ENCODE data around the gene EPC1. TPM values are rescaled to one million over a fixed set of nuclear protein-coding genes. Genes with fewer than 3 reads are reported as not detected.

EPC1 gene
- total and polyA plus RNA-seq, 10 of the 15 experiments (the other 5 are each of a cell fraction or from before 2014, with no cell fraction given) = 6.8 to 59.2 (median 19.4) TPM

GRCh38 chr10:32244421-32245207 lies 102.3 kb downstream of the EPC1 start:
- ChIA-PET CTCF (interaction anchor here (0.5 to 4.3 kb wide), 3 partner anchors 12 to 124 kb away, joined by 4 to 19 read pairs (median 5); no protein-coding TSS in a partner anchor), SMC1A (ENCODE audit: uncharacterized antibody, unreplicated experiment) (interaction anchor here (0.6 to 4.0 kb wide), 6 partner anchors 9 to 971 kb away, joined by 3 to 14 read pairs (median 4); no protein-coding TSS in a partner anchor), RAD21 (ENCODE audit: unreplicated experiment) (no interaction called here), POLR2A (interaction anchor here (0.5 to 0.6 kb wide), 2 partner anchors 13 to 118 kb away, joined by 3 read pairs; no protein-coding TSS in a partner anchor)
- no TSS peak for BruUV-seq (replicated peaks)
- Histone ChIP-seq H3K27ac (ENCODE audit: control insufficient read depth, insufficient read depth) (no peak overlapping the region), H4K20me1 (ENCODE audit: control insufficient read depth, insufficient read depth) (no peaks in the 10 kb centered on the region), H3K79me2 (ENCODE audit: control insufficient read depth, insufficient read depth, low read length) (no peaks in the 10 kb centered on the region), H2AFZ (ENCODE audit: control insufficient read depth, low read depth, low read length) (no peak overlapping the region), H3K36me3 (ENCODE audit: control insufficient read depth in 2 of 2, insufficient read depth in 2 of 2, low read length in 1 of 2) (no peaks in the 10 kb centered on the region), H3K27me3 (replicated peaks in 1 of 2; ENCODE audit: control insufficient read depth in 2 of 2, insufficient read depth in 2 of 2, low read length in 1 of 2) (no peaks in the 10 kb centered on the region), H3K4me3 (no peak overlapping the region), H3K4me2 (ENCODE audit: control insufficient read depth, insufficient read depth) (no peak overlapping the region), H3K9ac (ENCODE audit: control insufficient read depth, insufficient read depth, low read length) (no peak overlapping the region), H3K4me1 (ENCODE audit: control insufficient read depth, insufficient read depth, low read length) (no peaks in the 10 kb centered on the region), H3K9me3 (replicated peaks; ENCODE audit: control insufficient read depth, insufficient read depth, low read length) (no peaks in the 10 kb centered on the region)
- FAIRE-seq (no peak), DNase-seq (ENCODE audit: low read depth, low spot score) (no peak), ATAC-seq (peak; percentile 82)
- no peak for TF ChIP-seq STAT3 (IDR thresholded peaks at IDR 0.05; ENCODE audit: low read depth, low read length)
- TF ChIP-seq SMAD1 (IDR thresholded peaks at IDR 0.05; ENCODE audit: low read depth, partially characterized antibody) = no peak
- no peak for TF ChIP-seq NR2F1 (conservative IDR thresholded peaks at IDR 0.05)
- TF ChIP-seq CREB1 (IDR thresholded peaks at IDR 0.05; ENCODE audit: low read depth) = no peak
- TF ChIP-seq MEF2A (IDR thresholded peaks at IDR 0.05; ENCODE audit: insufficient read depth, low read depth, low read length) = no peak
- peak in 1 of 2 experiments; percentile 26; a peak in 1 of 4 replicates for TF ChIP-seq ETV6 (conservative IDR thresholded peaks at IDR 0.05 in 1 of 2, IDR thresholded peaks at IDR 0.05 in 1 of 2; ENCODE audit: borderline replicate concordance in 1 of 2, low read depth in 1 of 2)
- TF ChIP-seq ZSCAN29 (IDR thresholded peaks at IDR 0.05) = no peak
- no peak for TF ChIP-seq CBX3 (IDR thresholded peaks at IDR 0.05; ENCODE audit: borderline replicate concordance, low read depth)
- no peak for TF ChIP-seq MAX (IDR thresholded peaks at IDR 0.05; ENCODE audit: low read depth, low read length)
- TF ChIP-seq RAD51 (IDR thresholded peaks at IDR 0.05) = no peak
- TF ChIP-seq LARP7 (IDR thresholded peaks at IDR 0.05) = no peak
- no peak for TF ChIP-seq BACH1 (IDR thresholded peaks at IDR 0.05; ENCODE audit: borderline replicate concordance)
- TF ChIP-seq IRF5 (IDR thresholded peaks at IDR 0.05; ENCODE audit: borderline replicate concordance) = no peak
- TF ChIP-seq JUNB (IDR thresholded peaks at IDR 0.05) = 0 out of 2 replicates have a peak, but pooled peaks have one; percentile 23
- TF ChIP-seq GATAD2B (conservative IDR thresholded peaks at IDR 0.05; ENCODE audit: low read depth) = no peak
- no peak for TF ChIP-seq NFYB (IDR thresholded peaks at IDR 0.05; ENCODE audit: insufficient read depth, low read depth, low read length)
- TF ChIP-seq DPF2 (IDR thresholded peaks at IDR 0.05) = 0 out of 2 replicates have a peak, but pooled peaks have one; percentile 40
- peak; percentile 47; the same call in 1 of the 2 replicates for TF ChIP-seq ATF7 (IDR thresholded peaks at IDR 0.05; ENCODE audit: low read depth)
- in situ Hi-C loops (cut with MboI) (no loop called here), intact Hi-C loops (cut with micrococcal nuclease; ENCODE audit: unreplicated experiment) (no loop called here)
- 14% methylated on average over 3 of the region's 3 CpGs for WGBS (ENCODE audit: insufficient coverage, insufficient replicate concordance, low lambda C conversion rate, missing lambda C conversion rate)

Measured in GM12878 (cell line).